GM12864 (cell line): ENCODE measurements around the gene CHPT1.

Source experiments
- DNase-seq: peaks from one replicate; pipeline ENCODE4 v3.0.0-alpha.2; 2011; ENCODE audit warnings: low read depth
- H3K4me3 ChIP-seq: 2 replicates; pipeline ENCODE4 v1.5.1; 2011; ENCODE audit warnings: mild to moderate bottlenecking, low read depth, low read length, control low read depth
- TF ChIP-seq, protein P1 (sequence below): IDR thresholded peaks from 2 replicates; pipeline ENCODE4 v1.5.1; 2011; ENCODE audit warnings: low read depth, mild to moderate bottlenecking, moderate library complexity, low read length, control low read depth, inconsistent platforms; ENCODE audit errors: missing control alignments

Gene CHPT1

DNA sequence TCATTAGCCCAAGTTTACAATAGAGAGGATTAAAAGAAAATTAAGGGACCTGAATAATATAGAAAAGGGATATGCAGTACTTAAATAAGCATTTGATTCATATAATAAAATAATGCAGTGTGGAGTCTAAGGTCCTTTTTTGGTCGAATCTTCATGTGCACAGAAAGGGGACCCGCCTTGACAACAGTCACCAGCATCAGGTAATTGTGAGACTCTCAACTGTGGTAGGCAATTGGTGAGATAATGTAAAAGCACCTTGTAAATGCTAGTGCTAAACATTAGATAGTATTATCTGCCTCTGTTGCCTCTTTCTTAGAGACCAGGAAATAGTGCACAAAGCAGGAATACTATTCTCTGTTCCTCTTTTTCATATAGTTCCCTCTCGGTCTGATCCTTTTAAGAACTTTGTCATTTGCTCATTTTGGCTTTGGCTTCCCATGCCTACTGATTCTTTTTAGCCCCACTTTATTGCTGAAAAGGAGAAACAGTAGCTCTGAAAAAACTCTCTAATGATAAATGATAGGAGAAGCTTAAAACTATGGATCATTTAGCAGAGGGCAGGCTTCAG lies 17.5 kb downstream of the CHPT1 start:
- H3K4me3 ChIP-seq, result no peak overlapping the region
- TF ChIP-seq, protein P1, sequence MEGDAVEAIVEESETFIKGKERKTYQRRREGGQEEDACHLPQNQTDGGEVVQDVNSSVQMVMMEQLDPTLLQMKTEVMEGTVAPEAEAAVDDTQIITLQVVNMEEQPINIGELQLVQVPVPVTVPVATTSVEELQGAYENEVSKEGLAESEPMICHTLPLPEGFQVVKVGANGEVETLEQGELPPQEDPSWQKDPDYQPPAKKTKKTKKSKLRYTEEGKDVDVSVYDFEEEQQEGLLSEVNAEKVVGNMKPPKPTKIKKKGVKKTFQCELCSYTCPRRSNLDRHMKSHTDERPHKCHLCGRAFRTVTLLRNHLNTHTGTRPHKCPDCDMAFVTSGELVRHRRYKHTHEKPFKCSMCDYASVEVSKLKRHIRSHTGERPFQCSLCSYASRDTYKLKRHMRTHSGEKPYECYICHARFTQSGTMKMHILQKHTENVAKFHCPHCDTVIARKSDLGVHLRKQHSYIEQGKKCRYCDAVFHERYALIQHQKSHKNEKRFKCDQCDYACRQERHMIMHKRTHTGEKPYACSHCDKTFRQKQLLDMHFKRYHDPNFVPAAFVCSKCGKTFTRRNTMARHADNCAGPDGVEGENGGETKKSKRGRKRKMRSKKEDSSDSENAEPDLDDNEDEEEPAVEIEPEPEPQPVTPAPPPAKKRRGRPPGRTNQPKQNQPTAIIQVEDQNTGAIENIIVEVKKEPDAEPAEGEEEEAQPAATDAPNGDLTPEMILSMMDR, result no peak
- DNase-seq, result no peak

DNA sequence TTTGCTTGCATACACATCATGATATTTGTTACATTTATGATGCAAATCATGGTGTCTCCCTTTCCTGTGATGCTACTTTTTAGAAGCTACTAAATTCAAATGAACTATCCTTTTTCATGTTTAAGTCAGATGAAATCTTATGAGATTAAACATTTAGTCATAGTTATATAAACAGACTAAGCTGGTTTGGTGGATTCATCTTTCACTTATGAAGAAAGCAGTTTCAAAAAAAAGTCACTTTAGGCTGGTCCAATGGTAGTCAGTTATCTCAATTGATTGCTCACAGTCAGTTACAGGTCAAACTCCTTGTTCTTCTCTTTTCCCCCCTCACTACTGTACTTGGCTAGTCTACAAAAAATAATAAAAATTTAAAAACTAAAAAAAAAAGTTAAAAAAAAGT lies 22.1 kb downstream of the CHPT1 start:
- H3K4me3 ChIP-seq, result no peak overlapping the region
- TF ChIP-seq, protein P1, result no peak
- no peak for DNase-seq

GRCh38 chr12:101720118-101720517 lies 22.7 kb downstream of the CHPT1 start:
- H3K4me3 ChIP-seq, result no peak overlapping the region
- no peak for DNase-seq
- TF ChIP-seq, protein P1, result no peak

DNA sequence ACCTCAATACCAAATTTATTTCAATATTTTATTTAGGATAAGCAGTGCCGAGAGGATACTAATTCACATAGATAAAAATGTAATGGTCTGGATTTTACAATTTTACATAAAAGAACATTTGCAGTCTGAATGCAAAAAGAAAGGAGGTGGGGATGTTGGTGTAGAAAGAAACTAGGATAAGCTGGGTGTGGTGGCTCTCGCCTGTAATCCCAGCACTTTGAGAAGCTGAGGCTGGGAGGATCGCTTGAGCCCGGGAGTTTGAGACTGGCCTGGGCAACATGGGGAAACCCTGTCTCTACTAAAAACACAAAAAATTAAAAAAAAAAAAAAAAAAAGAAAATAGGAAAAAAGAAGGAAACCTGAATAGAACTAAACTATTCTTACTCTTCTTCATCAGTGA lies 25.0 kb downstream of the CHPT1 start:
- TF ChIP-seq, protein P1, result no peak
- DNase-seq, result no peak

DNA sequence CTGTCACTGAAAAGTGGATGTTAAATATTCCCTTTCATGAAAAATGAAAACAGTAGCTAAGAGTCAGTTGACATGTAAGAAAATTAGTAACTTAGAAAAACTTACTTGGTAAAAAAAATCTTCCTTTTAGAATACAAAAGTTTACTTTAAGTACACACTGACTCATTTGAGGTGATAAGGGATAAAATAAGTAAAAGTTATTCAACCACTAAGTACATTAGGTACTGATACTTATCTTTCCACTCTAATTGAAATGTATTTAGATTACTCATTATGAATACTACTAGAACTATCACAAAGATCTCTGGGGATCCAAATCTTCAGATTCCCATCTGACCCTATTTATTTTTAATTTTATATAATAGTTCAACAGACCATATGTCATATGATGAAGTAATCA lies 29.7 kb downstream of the CHPT1 start:
- DNase-seq, result no peak
- TF ChIP-seq, protein P1, result no peak
- H3K4me3 ChIP-seq, result no peak overlapping the region

More for the DNA sequence above, 25.0 kb downstream of the CHPT1 start:
- no peak overlapping the region for H3K4me3 ChIP-seq

DNA sequence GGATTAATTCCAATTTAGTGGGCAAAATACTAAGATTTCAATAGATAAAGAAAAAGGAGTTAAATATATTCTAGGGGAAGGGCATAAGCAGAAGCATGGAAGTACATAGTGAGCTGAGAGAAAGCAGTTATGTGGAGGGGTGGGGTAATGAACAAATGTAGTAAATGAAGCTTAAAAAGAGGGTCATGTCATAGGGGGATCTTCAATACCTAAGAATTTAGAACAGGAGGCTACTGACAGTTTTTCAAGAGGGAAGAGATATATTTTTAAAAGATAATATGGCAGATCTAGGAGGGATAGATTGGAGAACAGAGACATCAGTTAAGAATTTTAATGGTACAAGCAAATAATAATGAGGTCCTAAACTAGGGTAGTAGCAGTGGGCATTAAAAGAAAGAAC lies 32.4 kb downstream of the CHPT1 start:
- no peak for DNase-seq
- H3K4me3 ChIP-seq, result no peak overlapping the region
- TF ChIP-seq, protein P1, result no peak

- no peak overlapping the region for H3K4me3 ChIP-seq
- no peak for DNase-seq
- TF ChIP-seq, protein P1, result no peak
These were observed 34.9 kb downstream of the CHPT1 start for GRCh38 chr12:101732318-101732717.
